HEK293 (cell line): ENCODE measurements around the gene DUS3L.

Source experiments
- CTCF ChIA-PET: fragments of 350-600 bp; formaldehyde crosslinking; extraction: SDS; loops from one replicate; lab custom pipeline; 2021; ENCODE audit warnings: antibody characterized with exemption; lab: Yijun Ruan, JAX
- POLR2A ChIA-PET: fragments of 300-600 bp; formaldehyde crosslinking; extraction: SDS; loops from one replicate; lab custom pipeline; 2020; ENCODE audit warnings: antibody characterized with exemption, inconsistent platforms; lab: Yijun Ruan, JAX
- H3K27ac ChIP-seq: fragments of 200-500 bp; sonication (Bioruptor generic); 2 replicates; pipeline ENCODE4 v1.5.1; 2014; ENCODE audit warnings: low read depth, low read length, control low read depth, inconsistent platforms; ENCODE audit errors: extremely low read depth
- H3K36me3 ChIP-seq, 2 experiments: fragments of 200-500 bp in 1 of 2; sonication (Bioruptor generic) in 1 of 2; 1 replicate in 1 of 2; 2 replicates in 1 of 2; pipeline ENCODE4 v1.5.1; 2014 to 2017; ENCODE audit warnings: inconsistent platforms in 2 of 2, low read length in 2 of 2; ENCODE audit not compliant: control insufficient read depth in 2 of 2, insufficient read depth in 1 of 2
- H3K4me1 ChIP-seq: fragments of 200-500 bp; sonication (Bioruptor generic); 2 replicates; pipeline ENCODE4 v1.5.1; 2014; ENCODE audit warnings: mild to moderate bottlenecking, low read length, inconsistent platforms; ENCODE audit not compliant: control insufficient read depth, insufficient read depth
- H3K4me3 ChIP-seq: 2 replicates; pipeline ENCODE4 v1.5.1; 2011; ENCODE audit warnings: low read depth, mild to moderate bottlenecking, control low read depth, low read length, moderate library complexity
- H3K9me3 ChIP-seq: fragments of 200-500 bp; sonication (Bioruptor generic); 2 replicates; pipeline ENCODE4 v1.5.1; 2014; ENCODE audit warnings: low read depth, low read length, inconsistent platforms; ENCODE audit not compliant: control insufficient read depth, insufficient read depth
- KLF17 ChIP-seq: fragments of 450-650 bp; formaldehyde crosslinking; IDR thresholded peaks from 2 replicates; pipeline ENCODE4 v1.5.1; 2016; ENCODE audit warnings: missing biosample characterization, missing genetic modification characterization
- KLF7 ChIP-seq: fragments of 450-650 bp; formaldehyde crosslinking; IDR thresholded peaks from 2 replicates; pipeline ENCODE4 v1.5.1; 2016; ENCODE audit warnings: missing biosample characterization, missing genetic modification characterization, borderline replicate concordance
- SCRT1 ChIP-seq: fragments of 450-650 bp; formaldehyde crosslinking; IDR thresholded peaks from 2 replicates; pipeline ENCODE4 v1.5.1; 2016; ENCODE audit warnings: missing biosample characterization, missing genetic modification characterization, borderline replicate concordance
- SCRT2 ChIP-seq: fragments of 450-650 bp; formaldehyde crosslinking; IDR thresholded peaks from 2 replicates; pipeline ENCODE4 v1.5.1; 2016; ENCODE audit warnings: missing biosample characterization, missing genetic modification characterization
- ZBTB10 ChIP-seq: fragments of 450-650 bp; formaldehyde crosslinking; IDR thresholded peaks from 2 replicates; pipeline ENCODE4 v1.5.1; 2016; ENCODE audit warnings: missing biosample characterization, missing genetic modification characterization
- ZFP41 ChIP-seq: fragments of 450-650 bp; formaldehyde crosslinking; IDR thresholded peaks from 2 replicates; pipeline ENCODE4 v1.5.1; 2016; ENCODE audit warnings: missing biosample characterization, missing genetic modification characterization, borderline replicate concordance
- ZNF16 ChIP-seq: fragments of 450-650 bp; formaldehyde crosslinking; IDR thresholded peaks from 2 replicates; pipeline ENCODE4 v1.5.1; 2016; ENCODE audit warnings: low read depth, missing biosample characterization, missing genetic modification characterization
- ZNF248 ChIP-seq: fragments of 450-650 bp; formaldehyde crosslinking; IDR thresholded peaks from 2 replicates; pipeline ENCODE4 v1.5.1; 2017; ENCODE audit warnings: missing biosample characterization, missing genetic modification characterization
- ZNF341 ChIP-seq: fragments of 450-650 bp; formaldehyde crosslinking; IDR thresholded peaks from 2 replicates; pipeline ENCODE4; 2016; ENCODE audit warnings: low read depth, missing biosample characterization, missing genetic modification characterization
- ZNF404 ChIP-seq: fragments of 450-650 bp; formaldehyde crosslinking; IDR thresholded peaks from 2 replicates; pipeline ENCODE4 v1.5.1; 2017; ENCODE audit warnings: missing biosample characterization, missing genetic modification characterization
- ZNF416 ChIP-seq: fragments of 450-650 bp; formaldehyde crosslinking; IDR thresholded peaks from 2 replicates; pipeline ENCODE4 v1.5.1; 2016; ENCODE audit warnings: missing biosample characterization, missing genetic modification characterization
- ZNF623 ChIP-seq: fragments of 450-650 bp; formaldehyde crosslinking; IDR thresholded peaks from 2 replicates; pipeline ENCODE4 v1.5.1; 2016; ENCODE audit warnings: missing biosample characterization, missing genetic modification characterization
- ZSCAN18 ChIP-seq: fragments of 450-650 bp; formaldehyde crosslinking; IDR thresholded peaks from 2 replicates; pipeline ENCODE4 v1.5.1; 2016; ENCODE audit warnings: missing biosample characterization, missing genetic modification characterization

Gene DUS3L

GRCh38 chr19:5839065-5840017 lies 48.4 kb upstream of the DUS3L start, which contains the start of gene FUT6:
Gene FUT6, minus strand, starts transcription at chr19:5839702. Its CDS starts 7,135 bp downstream, at chr19:5832567.
- H3K36me3 ChIP-seq: no peaks in the 10 kb centered on the region
- no peaks in the 10 kb centered on the region for H3K4me1 ChIP-seq
- no peaks in the 10 kb centered on the region for H3K9me3 ChIP-seq
- POLR2A ChIA-PET: interaction anchor here (1.1 kb wide), 1 partner anchor 11 kb away, joined by 3 read pairs; no protein-coding TSS in a partner anchor
- no peak within 1 kb of the TSS for H3K4me3 ChIP-seq
- CTCF ChIA-PET: interaction anchor here (0.7 to 1.9 kb wide), 4 partner anchors 11 to 148 kb away, joined by 3 to 7 read pairs (median 4); no protein-coding TSS in a partner anchor
- no peak within 1 kb of the TSS for H3K27ac ChIP-seq
- peak; percentile 61 for TF ChIP-seq ZNF623 (tag by site-specific recombination)
- no peak for TF ChIP-seq KLF17 (tag by site-specific recombination)
- TF ChIP-seq KLF7 (tag by site-specific recombination): no peak
- TF ChIP-seq ZSCAN18: no peak
- TF ChIP-seq ZNF16 (tag by site-specific recombination): peak; percentile 84
- no peak for TF ChIP-seq ZNF404 (tag by site-specific recombination)
- no peak for TF ChIP-seq ZNF248 (tag by site-specific recombination)
- no peak for TF ChIP-seq ZNF416 (tag by site-specific recombination)
- no peak for TF ChIP-seq ZFP41 (tag by site-specific recombination)
- TF ChIP-seq ZNF341 (tag by site-specific recombination): no peak

- ChIA-PET CTCF (interaction anchor here (1.3 to 1.9 kb wide), 2 partner anchors 34 to 35 kb away, joined by 5 to 7 read pairs; no protein-coding TSS in a partner anchor), POLR2A (interaction anchor here (1.1 kb wide), 1 partner anchor 10 kb away, joined by 3 read pairs; no protein-coding TSS in a partner anchor)
- no peaks in the 10 kb centered on the region for H3K4me1 ChIP-seq
- H3K36me3 ChIP-seq: no peaks in the 10 kb centered on the region
- H3K4me3 ChIP-seq: no peak overlapping the region
- no peaks in the 10 kb centered on the region for H3K9me3 ChIP-seq
- TF ChIP-seq SCRT2 (tag by site-specific recombination) (peak; percentile 51), SCRT1 (tag by site-specific recombination) (peak; percentile 51; the same call in 1 of the 2 replicates), ZBTB10 (tag by site-specific recombination) (no peak)
- no peak overlapping the region for H3K27ac ChIP-seq
Observed at GRCh38 chr19:5838353-5839064, 47.5 kb upstream of the DUS3L start.
